Breast epithelium (tissue), 4 donors: ENCODE data around the gene CLDN20. TPM values are rescaled to one million over a fixed set of nuclear protein-coding genes. Genes with fewer than 3 reads are reported as not detected.

Experiments used
- DNase-seq, 2 donors: peaks; one replicate each; pipeline ENCODE4 v3.0.0-alpha.2; 2019; ENCODE audit warnings: low spot score in 2 of 2
- H3K27ac ChIP-seq, 2 donors: fragments of 200-600 bp; sonication (generic) in 1 of 2; one replicate each; pipeline ENCODE4 v1.5.1; 2016 to 2019; ENCODE audit warnings: mild to moderate bottlenecking in 1 of 2
- H3K27me3 ChIP-seq, 2 donors: fragments of 200-600 bp; sonication (generic) in 1 of 2; one replicate each; pipeline versions ENCODE4 v1.5.1 to v1.6.0; 2017 to 2019; ENCODE audit warnings: control low read depth in 1 of 2, mild to moderate bottlenecking in 1 of 2
- H3K36me3 ChIP-seq: fragments of 200-600 bp; one replicate; pipeline ENCODE4 v1.5.1; 2019
- H3K4me1 ChIP-seq, 2 donors: fragments of 200-600 bp; sonication (generic); one replicate each; pipeline ENCODE4 v1.5.1; 2016 to 2019; ENCODE audit warnings: control low read depth in 1 of 2
- H3K4me3 ChIP-seq, 3 donors: fragments of 200-600 bp; sonication (generic); 1 replicate in 2 of 3; 2 replicates in 1 of 3; pipeline ENCODE4 v1.5.1; 2016 to 2019; ENCODE audit warnings: mild to moderate bottlenecking in 3 of 3, moderate library complexity in 2 of 3
- H3K9me3 ChIP-seq, 2 donors: fragments of 200-600 bp; sonication (generic) in 1 of 2; one replicate each; pipeline ENCODE4 v1.5.1; 2016 to 2019; ENCODE audit warnings: control low read depth in 1 of 2
- POLR2A ChIP-seq: fragments of 450-650 bp; IDR thresholded peaks from one replicate; pipeline ENCODE4 v1.6.1; 2016; ENCODE audit warnings: antibody characterized with exemption, mild to moderate bottlenecking, moderate library complexity
- POLR2AphosphoS5 ChIP-seq, 3 donors: sonication (generic); formaldehyde crosslinking; IDR thresholded peaks; one replicate each; pipeline ENCODE4 v1.6.1; 2017; ENCODE audit warnings: antibody characterized with exemption in 3 of 3
- intact Hi-C: fragments of 100-400 bp; cut with DNase I; formaldehyde crosslinking; loops from one replicate; pipeline ENCODE4 v1.15.1; 2023; ENCODE audit warnings: low total_unique reads
- total RNA-seq, 3 donors: library from RNA; depleted of rRNA; stranded (reverse); fragments of >200 nt; gene quantifications; one replicate each; pipeline ENCODE4 v1.1.0, GENCODE V29; 2016
- TF ChIP-seq, protein P1 (sequence below), 3 donors: fragments of 450-650 bp; IDR thresholded peaks; one replicate each; pipeline ENCODE4 v1.5.1; 2016 to 2017; ENCODE audit warnings: antibody characterized with exemption in 3 of 3, mild to moderate bottlenecking in 3 of 3, moderate library complexity in 3 of 3

Gene CLDN20
- total RNA-seq, 3 donors from 2014 or later = not detected

DNA sequence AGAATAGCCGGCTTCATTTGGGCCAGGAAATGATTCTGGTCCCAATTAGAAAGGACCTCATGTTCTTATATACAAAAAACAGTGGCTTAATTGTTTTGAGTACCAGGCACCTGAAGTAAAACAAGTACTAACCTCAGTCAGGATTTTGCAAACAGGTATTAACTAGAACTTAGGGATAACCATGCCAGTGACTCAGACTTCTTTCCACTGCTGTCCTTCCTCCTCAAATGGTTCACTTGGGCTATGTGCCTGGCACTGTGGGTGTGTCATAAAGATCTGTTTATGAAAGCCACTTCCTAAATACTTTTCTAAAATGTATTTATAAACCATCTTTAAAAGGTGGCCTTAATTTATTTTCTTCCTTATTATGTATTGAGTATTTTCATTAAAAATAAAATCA is 10.7 kb downstream of the CLDN20 start:
- Histone ChIP-seq H3K4me3 (no peak overlapping the region), H3K4me1 (no peaks in the 10 kb centered on the region), H3K27me3 (no peaks in the 10 kb centered on the region), H3K9me3 (no peaks in the 10 kb centered on the region), H3K27ac (peak overlapping the region; percentile 6 to 80), H3K36me3 (no peaks in the 10 kb centered on the region)
- DNase-seq = peak in 1 of 2 donors; percentile 70
- intact Hi-C loops = no loop called here
- TF ChIP-seq POLR2AphosphoS5 (IDR thresholded peaks at IDR 0.05) = no peak
- TF ChIP-seq, protein P1, sequence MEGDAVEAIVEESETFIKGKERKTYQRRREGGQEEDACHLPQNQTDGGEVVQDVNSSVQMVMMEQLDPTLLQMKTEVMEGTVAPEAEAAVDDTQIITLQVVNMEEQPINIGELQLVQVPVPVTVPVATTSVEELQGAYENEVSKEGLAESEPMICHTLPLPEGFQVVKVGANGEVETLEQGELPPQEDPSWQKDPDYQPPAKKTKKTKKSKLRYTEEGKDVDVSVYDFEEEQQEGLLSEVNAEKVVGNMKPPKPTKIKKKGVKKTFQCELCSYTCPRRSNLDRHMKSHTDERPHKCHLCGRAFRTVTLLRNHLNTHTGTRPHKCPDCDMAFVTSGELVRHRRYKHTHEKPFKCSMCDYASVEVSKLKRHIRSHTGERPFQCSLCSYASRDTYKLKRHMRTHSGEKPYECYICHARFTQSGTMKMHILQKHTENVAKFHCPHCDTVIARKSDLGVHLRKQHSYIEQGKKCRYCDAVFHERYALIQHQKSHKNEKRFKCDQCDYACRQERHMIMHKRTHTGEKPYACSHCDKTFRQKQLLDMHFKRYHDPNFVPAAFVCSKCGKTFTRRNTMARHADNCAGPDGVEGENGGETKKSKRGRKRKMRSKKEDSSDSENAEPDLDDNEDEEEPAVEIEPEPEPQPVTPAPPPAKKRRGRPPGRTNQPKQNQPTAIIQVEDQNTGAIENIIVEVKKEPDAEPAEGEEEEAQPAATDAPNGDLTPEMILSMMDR (IDR thresholded peaks at IDR 0.05) = no peak
- TF ChIP-seq POLR2A = no peak

DNA sequence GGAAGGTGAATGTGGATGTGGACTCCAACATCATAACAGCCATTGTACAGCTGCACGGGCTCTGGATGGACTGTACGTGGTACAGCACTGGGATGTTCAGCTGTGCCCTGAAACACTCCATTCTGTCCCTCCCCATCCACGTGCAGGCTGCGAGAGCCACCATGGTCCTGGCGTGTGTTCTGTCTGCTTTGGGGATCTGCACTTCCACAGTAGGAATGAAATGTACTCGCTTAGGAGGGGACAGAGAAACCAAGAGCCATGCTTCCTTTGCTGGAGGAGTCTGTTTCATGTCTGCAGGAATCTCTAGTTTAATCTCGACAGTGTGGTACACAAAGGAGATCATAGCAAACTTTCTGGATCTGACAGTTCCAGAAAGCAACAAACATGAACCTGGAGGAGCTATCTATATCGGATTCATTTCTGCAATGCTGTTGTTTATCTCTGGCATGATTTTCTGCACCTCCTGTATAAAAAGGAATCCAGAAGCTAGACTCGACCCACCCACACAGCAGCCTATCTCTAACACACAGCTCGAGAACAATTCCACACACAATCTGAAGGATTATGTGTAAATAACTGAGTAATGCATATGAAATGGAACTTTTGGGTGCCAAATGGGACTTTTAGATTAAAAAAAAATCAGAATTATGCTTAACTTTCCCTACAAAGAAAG is 12.1 kb downstream of the CLDN20 start:
- H3K27me3 ChIP-seq = no peaks in the 10 kb centered on the region
- no peaks in the 10 kb centered on the region for H3K36me3 ChIP-seq
- intact Hi-C loops = no loop called here
- TF ChIP-seq POLR2AphosphoS5 (IDR thresholded peaks at IDR 0.05) = no peak
- TF ChIP-seq POLR2A = no peak
- TF ChIP-seq, protein P1 (IDR thresholded peaks at IDR 0.05) = no peak
- no peaks in the 10 kb centered on the region for H3K4me1 ChIP-seq
- H3K9me3 ChIP-seq = no peaks in the 10 kb centered on the region
- peak overlapping the region; percentile 37 to 62 for H3K27ac ChIP-seq
- H3K4me3 ChIP-seq = no peak overlapping the region
- DNase-seq = no peak

GRCh38 chr6:155276638-155277037 is 12.8 kb downstream of the CLDN20 start:
- Histone ChIP-seq H3K4me1 (no peaks in the 10 kb centered on the region), H3K27me3 (no peaks in the 10 kb centered on the region), H3K4me3 (no peak overlapping the region), H3K36me3 (no peaks in the 10 kb centered on the region), H3K27ac (no peak overlapping the region), H3K9me3 (no peaks in the 10 kb centered on the region)
- TF ChIP-seq POLR2A (no peak), POLR2AphosphoS5 (IDR thresholded peaks at IDR 0.05) (no peak)
- TF ChIP-seq, protein P1 (IDR thresholded peaks at IDR 0.05) = no peak
- intact Hi-C loops = no loop called here
- DNase-seq = no peak

DNA sequence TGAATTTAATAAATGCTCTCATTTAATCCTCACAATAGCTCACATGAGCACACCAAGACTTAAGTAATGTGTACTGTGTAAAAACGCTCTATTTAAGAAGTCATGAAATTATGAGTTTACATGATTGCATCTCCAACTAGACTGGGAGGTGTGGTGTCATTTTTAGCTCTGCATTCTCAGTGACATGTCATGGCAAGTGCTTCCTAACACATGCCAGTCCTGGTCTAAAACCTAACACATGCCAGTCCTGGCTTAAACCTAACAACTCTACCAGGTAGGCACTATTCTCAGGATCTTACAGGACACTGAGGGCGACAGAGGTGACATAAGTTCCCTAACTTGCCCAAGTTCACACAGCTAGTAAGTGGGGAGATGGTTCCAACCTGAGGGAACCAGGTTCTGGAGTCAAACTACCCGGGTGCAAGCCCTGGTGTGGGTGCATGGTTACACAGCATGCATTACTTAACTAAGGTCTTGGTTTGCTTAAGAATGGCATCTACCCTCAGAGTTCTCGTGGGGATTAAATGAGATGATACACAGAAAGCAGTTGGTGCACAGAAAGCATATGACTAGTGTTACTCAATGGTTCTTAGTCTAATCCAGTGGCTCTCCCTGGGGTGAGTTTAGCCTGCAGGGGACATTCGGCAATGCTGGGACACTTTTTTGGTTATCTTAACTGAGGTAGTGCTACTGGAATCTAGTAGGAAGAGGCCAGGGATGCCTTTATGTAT is 14.7 kb downstream of the CLDN20 start:
- intact Hi-C loops = no loop called here
- Histone ChIP-seq H3K36me3 (no peaks in the 10 kb centered on the region), H3K27me3 (no peaks in the 10 kb centered on the region), H3K27ac (no peak overlapping the region), H3K4me1 (no peaks in the 10 kb centered on the region), H3K9me3 (no peaks in the 10 kb centered on the region), H3K4me3 (no peak overlapping the region)
- TF ChIP-seq POLR2A (no peak), POLR2AphosphoS5 (IDR thresholded peaks at IDR 0.05) (no peak)
- TF ChIP-seq, protein P1 (IDR thresholded peaks at IDR 0.05) = no peak
- no peak for DNase-seq

DNA sequence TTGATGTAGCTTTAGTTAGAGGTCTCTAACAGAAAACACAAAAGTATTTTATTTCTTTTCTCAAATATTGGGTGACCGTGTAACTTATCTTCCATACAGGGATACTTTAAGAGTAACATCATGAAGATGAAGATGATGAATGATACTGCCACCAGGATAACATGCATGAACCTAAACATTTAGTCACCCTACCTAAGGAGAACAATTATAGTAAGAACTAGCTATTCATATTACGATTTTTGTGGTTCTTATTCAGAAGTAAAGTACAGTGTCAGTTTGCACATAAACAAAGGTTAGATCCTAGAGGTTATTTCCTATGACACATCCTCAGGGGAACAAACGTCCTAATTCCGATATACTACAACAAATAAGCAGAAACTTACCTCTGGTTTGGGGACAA is 21.0 kb downstream of the CLDN20 start:
- intact Hi-C loops = no loop called here
- DNase-seq = no peak
- H3K4me1 ChIP-seq = no peaks in the 10 kb centered on the region
- TF ChIP-seq POLR2A (no peak), POLR2AphosphoS5 (IDR thresholded peaks at IDR 0.05) (no peak)
- TF ChIP-seq, protein P1 (IDR thresholded peaks at IDR 0.05) = no peak
- H3K27ac ChIP-seq = no peak overlapping the region
- no peaks in the 10 kb centered on the region for H3K27me3 ChIP-seq
- no peaks in the 10 kb centered on the region for H3K36me3 ChIP-seq
- no peaks in the 10 kb centered on the region for H3K9me3 ChIP-seq
- H3K4me3 ChIP-seq = no peak overlapping the region
